ENCODE results near the gene MAD1L1. TPM values are rescaled to one million over a fixed set of nuclear protein-coding genes. Genes with fewer than 3 reads are reported as not detected.

MAD1L1 gene
- total RNA-seq, 1 donor from 2014 or later: 53.8 TPM

- TF ChIP-seq CTCF (conservative IDR thresholded peaks at IDR 0.05): no peak
- Mint-ChIP-seq H3K27ac (ENCODE audit: unreplicated experiment) (no peak overlapping the region), H3K4me3 (no peak overlapping the region), H3K36me3 (ENCODE audit: low read depth) (peaks cover 5% of the 10 kb centered on the region), H3K27me3 (ENCODE audit: low read depth) (no peaks in the 10 kb centered on the region), H3K9me3 (no peaks in the 10 kb centered on the region), H3K4me1 (peaks cover 10% of the 10 kb centered on the region)
- no peak for DNase-seq (ENCODE audit: low read depth, low spot score)
Observed at GRCh38 chr7:2049782-2050510, 182.8 kb downstream of the MAD1L1 start.

GRCh38 chr7:2049111-2049781, 183.5 kb downstream of the MAD1L1 start:
- no peaks in the 10 kb centered on the region for H3K27me3 Mint-ChIP-seq (ENCODE audit: low read depth)
- TF ChIP-seq CTCF (conservative IDR thresholded peaks at IDR 0.05): no peak
- no peak overlapping the region for H3K4me3 Mint-ChIP-seq
- H3K36me3 Mint-ChIP-seq (ENCODE audit: low read depth): peaks cover 5% of the 10 kb centered on the region
- H3K4me1 Mint-ChIP-seq: peaks cover 7% of the 10 kb centered on the region
- no peaks in the 10 kb centered on the region for H3K9me3 Mint-ChIP-seq
- no peak overlapping the region for H3K27ac Mint-ChIP-seq (ENCODE audit: unreplicated experiment)
- no peak for DNase-seq (ENCODE audit: low read depth, low spot score)

GRCh38 chr7:2048531-2048930, 184.2 kb downstream of the MAD1L1 start:
- peaks cover 7% of the 10 kb centered on the region for H3K4me1 Mint-ChIP-seq
- no peak for DNase-seq (ENCODE audit: low read depth, low spot score)
- H3K9me3 Mint-ChIP-seq: no peaks in the 10 kb centered on the region
- no peak overlapping the region for H3K27ac Mint-ChIP-seq (ENCODE audit: unreplicated experiment)
- peaks cover 7% of the 10 kb centered on the region for H3K36me3 Mint-ChIP-seq (ENCODE audit: low read depth)
- no peak overlapping the region for H3K4me3 Mint-ChIP-seq
- TF ChIP-seq CTCF (conservative IDR thresholded peaks at IDR 0.05): no peak
- H3K27me3 Mint-ChIP-seq (ENCODE audit: low read depth): no peaks in the 10 kb centered on the region

- Mint-ChIP-seq H3K9me3 (no peaks in the 10 kb centered on the region), H3K4me1 (peaks cover 7% of the 10 kb centered on the region), H3K27ac (ENCODE audit: unreplicated experiment) (no peak overlapping the region), H3K4me3 (no peak overlapping the region), H3K36me3 (ENCODE audit: low read depth) (peaks cover 10% of the 10 kb centered on the region), H3K27me3 (ENCODE audit: low read depth) (no peaks in the 10 kb centered on the region)
- DNase-seq (ENCODE audit: low read depth, low spot score): no peak
- TF ChIP-seq CTCF (conservative IDR thresholded peaks at IDR 0.05): no peak
Observed at GRCh38 chr7:2048006-2048405, 184.7 kb downstream of the MAD1L1 start.

- peaks cover 9% of the 10 kb centered on the region for H3K4me1 Mint-ChIP-seq
- H3K36me3 Mint-ChIP-seq (ENCODE audit: low read depth): peaks cover 21% of the 10 kb centered on the region
- H3K27ac Mint-ChIP-seq (ENCODE audit: unreplicated experiment): no peak overlapping the region
- H3K9me3 Mint-ChIP-seq: peaks cover 4% of the 10 kb centered on the region
- H3K27me3 Mint-ChIP-seq (ENCODE audit: low read depth): no peaks in the 10 kb centered on the region
- no peak for DNase-seq (ENCODE audit: low read depth, low spot score)
- no peak for TF ChIP-seq CTCF (conservative IDR thresholded peaks at IDR 0.05)
- no peak overlapping the region for H3K4me3 Mint-ChIP-seq
Observed at GRCh38 chr7:2046581-2047565, 185.9 kb downstream of the MAD1L1 start.

Data from neural crest cell (in vitro differentiated cells).